ENCODE data around the gene HLA-DPA1. TPM values are rescaled to one million over a fixed set of nuclear protein-coding genes. Genes with fewer than 3 reads are reported as not detected.

Gene HLA-DPA1
- total and polyA plus RNA-seq, 2 donors (not counting 1 experiment from before 2014, with no cell fraction given) = 1.5 to 9.1 TPM

GRCh38 chr6:33118525-33119123 is 45.2 kb upstream of the HLA-DPA1 start:
- H3K27ac ChIP-seq (ENCODE audit: insufficient read depth, low read length) = no peak overlapping the region
- no peaks in the 10 kb centered on the region for H4K20me1 ChIP-seq (ENCODE audit: control insufficient read depth, extremely low read depth, insufficient read depth, low read length)
- no peaks in the 10 kb centered on the region for H3K4me1 ChIP-seq (ENCODE audit: control insufficient read depth, extremely low read depth, insufficient read depth, low read length)
- H3K27me3 ChIP-seq (ENCODE audit: control insufficient read depth, insufficient read depth, low read length) = peaks cover 25% of the 10 kb centered on the region
- H3K4me2 ChIP-seq (ENCODE audit: extremely low read depth, insufficient read depth, low read length) = no peak overlapping the region
- no peak overlapping the region for H3K9ac ChIP-seq (ENCODE audit: insufficient read depth, low read length)
- peak; percentile 25 to 66 for DNase-seq (ENCODE audit: low read depth in 2 of 2)
- H2AFZ ChIP-seq (ENCODE audit: low read length) = no peak overlapping the region
- TF ChIP-seq EZH2 (IDR thresholded peaks at IDR 0.05; ENCODE audit: low read length, missing control alignments) (no peak), CTCF (conservative IDR thresholded peaks at IDR 0.05 in 1 of 2, IDR thresholded peaks at IDR 0.05 in 1 of 2; ENCODE audit: low read depth in 1 of 2, low read length in 2 of 2) (peak; percentile 30 to 67)
- H3K9me3 ChIP-seq (ENCODE audit: control insufficient read depth, insufficient read depth, low read depth, low read length) = no peaks in the 10 kb centered on the region
- H3K36me3 ChIP-seq (ENCODE audit: control insufficient read depth, insufficient read depth, low read length) = no peaks in the 10 kb centered on the region
- H3K79me2 ChIP-seq (ENCODE audit: control insufficient read depth, insufficient read depth, low read length) = no peaks in the 10 kb centered on the region
- H3K4me3 ChIP-seq (replicated peaks in 1 of 4; ENCODE audit: control extremely low read depth in 1 of 4, insufficient read depth in 1 of 4, low read depth in 3 of 4, low read length in 4 of 4) = no peak overlapping the region

GRCh38 chr6:33117811-33118277 is 44.4 kb upstream of the HLA-DPA1 start:
- DNase-seq (ENCODE audit: low read depth in 2 of 2) = no peak
- Histone ChIP-seq H3K9me3 (ENCODE audit: control insufficient read depth, insufficient read depth, low read depth, low read length) (no peaks in the 10 kb centered on the region), H3K9ac (ENCODE audit: insufficient read depth, low read length) (no peak overlapping the region), H3K27me3 (ENCODE audit: control insufficient read depth, insufficient read depth, low read length) (peaks cover 25% of the 10 kb centered on the region), H3K36me3 (ENCODE audit: control insufficient read depth, insufficient read depth, low read length) (no peaks in the 10 kb centered on the region), H3K4me1 (ENCODE audit: control insufficient read depth, extremely low read depth, insufficient read depth, low read length) (no peaks in the 10 kb centered on the region), H3K79me2 (ENCODE audit: control insufficient read depth, insufficient read depth, low read length) (no peaks in the 10 kb centered on the region), H4K20me1 (ENCODE audit: control insufficient read depth, extremely low read depth, insufficient read depth, low read length) (no peaks in the 10 kb centered on the region), H3K27ac (ENCODE audit: insufficient read depth, low read length) (no peak overlapping the region), H2AFZ (ENCODE audit: low read length) (no peak overlapping the region), H3K4me2 (ENCODE audit: extremely low read depth, insufficient read depth, low read length) (no peak overlapping the region), H3K4me3 (replicated peaks in 1 of 4; ENCODE audit: control extremely low read depth in 1 of 4, insufficient read depth in 1 of 4, low read depth in 3 of 4, low read length in 4 of 4) (no peak overlapping the region)
- TF ChIP-seq CTCF (conservative IDR thresholded peaks at IDR 0.05 in 1 of 2, IDR thresholded peaks at IDR 0.05 in 1 of 2; ENCODE audit: low read depth in 1 of 2, low read length in 2 of 2) (no peak), EZH2 (IDR thresholded peaks at IDR 0.05; ENCODE audit: low read length, missing control alignments) (no peak)

- H3K27me3 ChIP-seq (ENCODE audit: control insufficient read depth, insufficient read depth, low read length) = peaks cover 25% of the 10 kb centered on the region
- no peaks in the 10 kb centered on the region for H3K9me3 ChIP-seq (ENCODE audit: control insufficient read depth, insufficient read depth, low read depth, low read length)
- H3K36me3 ChIP-seq (ENCODE audit: control insufficient read depth, insufficient read depth, low read length) = no peaks in the 10 kb centered on the region
- no peak for TF ChIP-seq CTCF (conservative IDR thresholded peaks at IDR 0.05 in 1 of 2, IDR thresholded peaks at IDR 0.05 in 1 of 2; ENCODE audit: low read depth in 1 of 2, low read length in 2 of 2)
- TF ChIP-seq EZH2 (IDR thresholded peaks at IDR 0.05; ENCODE audit: low read length, missing control alignments) = peak; percentile 43
- no peak overlapping the region for H3K4me2 ChIP-seq (ENCODE audit: extremely low read depth, insufficient read depth, low read length)
- DNase-seq (ENCODE audit: low read depth in 2 of 2) = peak in 1 of 2 donors; percentile 4
- no peaks in the 10 kb centered on the region for H3K79me2 ChIP-seq (ENCODE audit: control insufficient read depth, insufficient read depth, low read length)
- H3K4me3 ChIP-seq (replicated peaks in 1 of 4; ENCODE audit: control extremely low read depth in 1 of 4, insufficient read depth in 1 of 4, low read depth in 3 of 4, low read length in 4 of 4) = no peak overlapping the region
- H3K4me1 ChIP-seq (ENCODE audit: control insufficient read depth, extremely low read depth, insufficient read depth, low read length) = no peaks in the 10 kb centered on the region
- no peak overlapping the region for H3K9ac ChIP-seq (ENCODE audit: insufficient read depth, low read length)
- no peak overlapping the region for H2AFZ ChIP-seq (ENCODE audit: low read length)
- H4K20me1 ChIP-seq (ENCODE audit: control insufficient read depth, extremely low read depth, insufficient read depth, low read length) = no peaks in the 10 kb centered on the region
- no peak overlapping the region for H3K27ac ChIP-seq (ENCODE audit: insufficient read depth, low read length)
Measured at GRCh38 chr6:33116841-33117711, 43.6 kb upstream of the HLA-DPA1 start.
